WI38 (cell line): ENCODE results near the gene ITGB6.

Experiments used
- H3K4me3 ChIP-seq: 2 replicates; pipeline ENCODE4 v1.5.1; 2011; ENCODE audit warnings: low read depth, mild to moderate bottlenecking, control low read depth, low read length
- CTCF ChIP-seq: IDR thresholded peaks from 2 replicates; pipeline ENCODE4 v1.5.1; 2012; ENCODE audit warnings: low read depth, mild to moderate bottlenecking, control low read depth, low read length

ITGB6 gene

GRCh38 chr2:160180172-160180571, 19.9 kb downstream of the ITGB6 start:
- TF ChIP-seq CTCF = no peak
- no peak overlapping the region for H3K4me3 ChIP-seq

GRCh38 chr2:160175169-160176134, 24.6 kb downstream of the ITGB6 start:
- no peak for TF ChIP-seq CTCF

DNA sequence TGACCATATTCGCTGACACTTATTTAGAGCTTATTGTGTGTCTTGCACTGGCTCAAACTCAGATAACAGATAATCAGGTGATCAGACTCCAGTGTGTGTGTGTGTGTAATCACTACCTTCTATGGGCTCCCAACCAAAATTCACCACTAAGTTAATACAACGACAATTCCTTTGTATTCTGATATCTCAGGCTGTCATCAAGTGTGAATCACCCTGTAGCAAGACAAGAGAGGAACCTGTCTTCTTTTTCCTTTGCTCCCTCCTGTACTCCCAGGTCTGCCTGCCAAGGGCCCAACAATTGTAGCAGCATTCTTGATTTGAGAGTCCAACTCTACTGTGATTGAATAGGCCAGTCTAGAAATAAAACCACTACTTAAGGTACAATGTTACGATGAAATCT, 25.8 kb downstream of the ITGB6 start:
- no peak for TF ChIP-seq CTCF
- H3K4me3 ChIP-seq = no peak overlapping the region

More at GRCh38 chr2:160175169-160176134, 24.6 kb downstream of the ITGB6 start:
- no peak overlapping the region for H3K4me3 ChIP-seq

GRCh38 chr2:160169988-160170387, 30.1 kb downstream of the ITGB6 start:
- no peak overlapping the region for H3K4me3 ChIP-seq
- no peak for TF ChIP-seq CTCF

DNA sequence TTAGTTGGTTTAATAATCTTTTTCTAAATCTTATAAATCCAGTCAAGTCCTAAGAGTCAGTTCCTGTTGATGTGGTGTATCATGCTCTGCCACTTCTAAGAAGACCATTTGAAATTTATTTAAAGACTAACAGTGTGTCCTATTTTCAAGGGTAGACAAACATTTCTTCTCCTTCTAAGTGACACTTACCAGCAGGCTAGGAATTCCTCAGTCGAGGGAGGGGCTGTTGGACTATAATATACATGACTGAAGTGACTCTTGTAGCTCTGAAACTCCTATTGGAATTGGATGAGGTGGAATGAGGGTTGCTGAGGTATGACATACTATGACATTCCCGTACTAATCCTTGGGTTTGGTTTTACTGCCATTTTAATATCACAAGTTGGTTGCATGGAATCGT, 30.6 kb downstream of the ITGB6 start:
- no peak for TF ChIP-seq CTCF
- no peak overlapping the region for H3K4me3 ChIP-seq

GRCh38 chr2:160168878-160169277, 31.2 kb downstream of the ITGB6 start:
- TF ChIP-seq CTCF = no peak
- H3K4me3 ChIP-seq = no peak overlapping the region

DNA sequence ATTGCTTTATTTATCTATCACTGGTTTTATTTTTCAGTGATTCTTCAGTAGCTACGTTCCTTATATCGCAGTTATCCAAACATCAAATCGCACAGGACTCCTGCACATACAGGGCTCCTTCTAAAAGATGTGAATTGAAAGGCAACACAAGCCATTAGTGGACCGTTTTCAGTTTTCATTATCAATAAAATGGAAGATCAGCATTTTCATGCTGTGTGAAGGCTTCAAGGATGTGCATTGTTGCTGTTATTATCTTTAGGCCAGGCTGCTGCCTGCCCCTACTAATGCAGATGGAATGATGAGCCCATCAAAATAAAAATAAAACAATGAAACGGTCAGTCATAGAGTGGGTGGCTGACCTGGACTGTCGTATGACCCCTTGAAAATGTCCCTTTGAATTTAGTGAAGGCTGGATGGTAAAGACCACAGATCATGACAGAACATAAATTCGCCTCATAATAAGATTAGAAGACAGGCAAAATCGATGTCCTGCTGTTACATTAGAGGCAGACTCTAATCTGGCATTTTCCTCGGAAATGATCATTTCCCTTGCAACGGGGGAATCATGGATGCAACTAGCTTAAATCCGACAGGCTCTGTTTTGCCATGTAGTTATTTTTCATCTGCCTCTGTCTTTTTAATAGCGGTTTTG, 32.9 kb downstream of the ITGB6 start:
- no peak for TF ChIP-seq CTCF
- H3K4me3 ChIP-seq = no peak overlapping the region
